Measurements from ENCODE around the gene GIT1. TPM values are rescaled to one million over a fixed set of nuclear protein-coding genes. Genes with fewer than 3 reads are reported as not detected.

The GIT1 gene
- polyA plus RNA-seq, 1 donor from 2014 or later: 20.5 TPM

DNA sequence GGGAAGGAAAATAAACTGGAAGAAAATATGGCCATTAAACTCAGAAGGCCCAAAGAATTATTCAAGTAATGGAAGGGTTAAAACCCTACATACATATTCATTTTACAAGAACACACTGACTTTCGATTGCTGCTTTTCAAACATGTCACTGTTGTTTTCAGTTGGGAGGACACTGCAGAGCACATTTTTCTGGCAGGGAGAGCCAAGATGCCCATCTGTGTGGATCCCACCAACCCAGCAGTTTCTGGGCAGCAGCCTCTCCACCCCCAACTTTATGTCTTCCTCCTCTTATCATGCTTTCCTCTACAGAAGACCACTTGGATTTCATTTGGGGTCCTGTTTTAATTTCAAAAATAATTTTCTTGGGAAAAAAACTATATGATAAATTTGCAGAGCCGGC, 40.4 kb upstream of the GIT1 start:
- Histone ChIP-seq H3K27me3 (ENCODE audit: insufficient read depth, low read depth, low read length) (no peaks in the 10 kb centered on the region), H3K4me3 (ENCODE audit: low read length) (no peak overlapping the region), H2AFZ (ENCODE audit: low read depth, low read length) (no peak overlapping the region), H3K36me3 (ENCODE audit: insufficient read depth, low read length) (peaks cover 8% of the 10 kb centered on the region), H3K9me2 (ENCODE audit: insufficient read depth, low read length) (no peaks in the 10 kb centered on the region), H3K79me2 (replicated peaks; ENCODE audit: insufficient read depth, low read length) (no peaks in the 10 kb centered on the region), H3K9ac (ENCODE audit: low read length) (no peak overlapping the region), H3F3A (ENCODE audit: insufficient read depth, low read length, poor library complexity, severe bottlenecking) (no peaks in the 10 kb centered on the region), H3K4me2 (ENCODE audit: low read length) (no peak overlapping the region), H4K20me1 (ENCODE audit: insufficient read depth) (no peaks in the 10 kb centered on the region), H3K9me3 (ENCODE audit: low read length) (no peaks in the 10 kb centered on the region), H3K27ac (ENCODE audit: low read length) (no peak overlapping the region)
- TF ChIP-seq EP300 (conservative IDR thresholded peaks at IDR 0.05; ENCODE audit: poor library complexity, severe bottlenecking) (no peak), POLR2AphosphoS5 (IDR thresholded peaks at IDR 0.05) (no peak), SMC3 (conservative IDR thresholded peaks at IDR 0.05; ENCODE audit: poor library complexity) (no peak), TAF1 (IDR thresholded peaks at IDR 0.05; ENCODE audit: low read depth) (no peak), MXI1 (conservative IDR thresholded peaks at IDR 0.05; ENCODE audit: poor library complexity, severe bottlenecking) (no peak), RAD21 (conservative IDR thresholded peaks at IDR 0.05) (no peak), EZH2 (IDR thresholded peaks at IDR 0.05; ENCODE audit: borderline replicate concordance, insufficient read depth, low read length, poor library complexity, severe bottlenecking) (no peak)
- TF ChIP-seq, protein P1, sequence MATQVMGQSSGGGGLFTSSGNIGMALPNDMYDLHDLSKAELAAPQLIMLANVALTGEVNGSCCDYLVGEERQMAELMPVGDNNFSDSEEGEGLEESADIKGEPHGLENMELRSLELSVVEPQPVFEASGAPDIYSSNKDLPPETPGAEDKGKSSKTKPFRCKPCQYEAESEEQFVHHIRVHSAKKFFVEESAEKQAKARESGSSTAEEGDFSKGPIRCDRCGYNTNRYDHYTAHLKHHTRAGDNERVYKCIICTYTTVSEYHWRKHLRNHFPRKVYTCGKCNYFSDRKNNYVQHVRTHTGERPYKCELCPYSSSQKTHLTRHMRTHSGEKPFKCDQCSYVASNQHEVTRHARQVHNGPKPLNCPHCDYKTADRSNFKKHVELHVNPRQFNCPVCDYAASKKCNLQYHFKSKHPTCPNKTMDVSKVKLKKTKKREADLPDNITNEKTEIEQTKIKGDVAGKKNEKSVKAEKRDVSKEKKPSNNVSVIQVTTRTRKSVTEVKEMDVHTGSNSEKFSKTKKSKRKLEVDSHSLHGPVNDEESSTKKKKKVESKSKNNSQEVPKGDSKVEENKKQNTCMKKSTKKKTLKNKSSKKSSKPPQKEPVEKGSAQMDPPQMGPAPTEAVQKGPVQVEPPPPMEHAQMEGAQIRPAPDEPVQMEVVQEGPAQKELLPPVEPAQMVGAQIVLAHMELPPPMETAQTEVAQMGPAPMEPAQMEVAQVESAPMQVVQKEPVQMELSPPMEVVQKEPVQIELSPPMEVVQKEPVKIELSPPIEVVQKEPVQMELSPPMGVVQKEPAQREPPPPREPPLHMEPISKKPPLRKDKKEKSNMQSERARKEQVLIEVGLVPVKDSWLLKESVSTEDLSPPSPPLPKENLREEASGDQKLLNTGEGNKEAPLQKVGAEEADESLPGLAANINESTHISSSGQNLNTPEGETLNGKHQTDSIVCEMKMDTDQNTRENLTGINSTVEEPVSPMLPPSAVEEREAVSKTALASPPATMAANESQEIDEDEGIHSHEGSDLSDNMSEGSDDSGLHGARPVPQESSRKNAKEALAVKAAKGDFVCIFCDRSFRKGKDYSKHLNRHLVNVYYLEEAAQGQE (IDR thresholded peaks at IDR 0.05; ENCODE audit: borderline replicate concordance): no peak
- TF ChIP-seq, protein P2, sequence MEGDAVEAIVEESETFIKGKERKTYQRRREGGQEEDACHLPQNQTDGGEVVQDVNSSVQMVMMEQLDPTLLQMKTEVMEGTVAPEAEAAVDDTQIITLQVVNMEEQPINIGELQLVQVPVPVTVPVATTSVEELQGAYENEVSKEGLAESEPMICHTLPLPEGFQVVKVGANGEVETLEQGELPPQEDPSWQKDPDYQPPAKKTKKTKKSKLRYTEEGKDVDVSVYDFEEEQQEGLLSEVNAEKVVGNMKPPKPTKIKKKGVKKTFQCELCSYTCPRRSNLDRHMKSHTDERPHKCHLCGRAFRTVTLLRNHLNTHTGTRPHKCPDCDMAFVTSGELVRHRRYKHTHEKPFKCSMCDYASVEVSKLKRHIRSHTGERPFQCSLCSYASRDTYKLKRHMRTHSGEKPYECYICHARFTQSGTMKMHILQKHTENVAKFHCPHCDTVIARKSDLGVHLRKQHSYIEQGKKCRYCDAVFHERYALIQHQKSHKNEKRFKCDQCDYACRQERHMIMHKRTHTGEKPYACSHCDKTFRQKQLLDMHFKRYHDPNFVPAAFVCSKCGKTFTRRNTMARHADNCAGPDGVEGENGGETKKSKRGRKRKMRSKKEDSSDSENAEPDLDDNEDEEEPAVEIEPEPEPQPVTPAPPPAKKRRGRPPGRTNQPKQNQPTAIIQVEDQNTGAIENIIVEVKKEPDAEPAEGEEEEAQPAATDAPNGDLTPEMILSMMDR (IDR thresholded peaks at IDR 0.05; ENCODE audit: poor library complexity, severe bottlenecking): no peak

DNA sequence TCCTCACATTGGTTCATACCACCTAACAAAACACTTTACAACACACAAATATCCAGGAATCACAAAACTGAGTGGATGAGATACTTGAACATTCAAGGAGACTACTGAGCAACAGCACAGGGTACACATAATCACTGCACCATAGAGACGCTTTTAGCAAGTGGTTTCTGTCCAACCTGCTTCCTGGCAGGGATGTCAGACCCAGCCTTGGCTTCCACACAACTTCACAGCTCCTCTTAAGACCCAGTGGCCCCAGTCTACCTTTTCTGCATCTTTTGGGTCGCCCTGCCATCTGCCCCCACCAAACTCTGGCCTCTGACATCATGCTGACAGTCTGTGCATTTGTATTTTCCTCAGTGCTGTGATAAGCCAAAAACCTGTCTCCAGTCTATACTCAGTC, 39.2 kb upstream of the GIT1 start:
- no peak overlapping the region for H3K9ac ChIP-seq (ENCODE audit: low read length)
- no peak overlapping the region for H2AFZ ChIP-seq (ENCODE audit: low read depth, low read length)
- H4K20me1 ChIP-seq (ENCODE audit: insufficient read depth): no peaks in the 10 kb centered on the region
- no peaks in the 10 kb centered on the region for H3K27me3 ChIP-seq (ENCODE audit: insufficient read depth, low read depth, low read length)
- TF ChIP-seq, protein P1 (IDR thresholded peaks at IDR 0.05; ENCODE audit: borderline replicate concordance): no peak
- TF ChIP-seq TAF1 (IDR thresholded peaks at IDR 0.05; ENCODE audit: low read depth) (no peak), EZH2 (IDR thresholded peaks at IDR 0.05; ENCODE audit: borderline replicate concordance, insufficient read depth, low read length, poor library complexity, severe bottlenecking) (no peak), MXI1 (conservative IDR thresholded peaks at IDR 0.05; ENCODE audit: poor library complexity, severe bottlenecking) (no peak), RAD21 (conservative IDR thresholded peaks at IDR 0.05) (no peak), EP300 (conservative IDR thresholded peaks at IDR 0.05; ENCODE audit: poor library complexity, severe bottlenecking) (no peak), SMC3 (conservative IDR thresholded peaks at IDR 0.05; ENCODE audit: poor library complexity) (no peak), POLR2AphosphoS5 (IDR thresholded peaks at IDR 0.05) (no peak)
- TF ChIP-seq, protein P2 (IDR thresholded peaks at IDR 0.05; ENCODE audit: poor library complexity, severe bottlenecking): no peak
- no peaks in the 10 kb centered on the region for H3K9me3 ChIP-seq (ENCODE audit: low read length)
- no peak overlapping the region for H3K27ac ChIP-seq (ENCODE audit: low read length)
- peaks cover 8% of the 10 kb centered on the region for H3K36me3 ChIP-seq (ENCODE audit: insufficient read depth, low read length)
- H3K4me3 ChIP-seq (ENCODE audit: low read length): no peak overlapping the region
- no peaks in the 10 kb centered on the region for H3K9me2 ChIP-seq (ENCODE audit: insufficient read depth, low read length)
- H3K4me2 ChIP-seq (ENCODE audit: low read length): no peak overlapping the region
- H3K79me2 ChIP-seq (replicated peaks; ENCODE audit: insufficient read depth, low read length): no peaks in the 10 kb centered on the region
- H3F3A ChIP-seq (ENCODE audit: insufficient read depth, low read length, poor library complexity, severe bottlenecking): no peaks in the 10 kb centered on the region

Data from neural cell (in vitro differentiated cells).